Parietal lobe (tissue), 1 donor: Measurements from ENCODE around the gene GDF10. TPM values are rescaled to one million over a fixed set of nuclear protein-coding genes. Genes with fewer than 3 reads are reported as not detected.

Source experiments
- total RNA-seq: library from RNA; depleted of rRNA; stranded (reverse); fragments of >200 nt; gene quantifications from one replicate; pipeline ENCODE4 v1.2.3, GENCODE V29; 2014

Gene GDF10, protein sequence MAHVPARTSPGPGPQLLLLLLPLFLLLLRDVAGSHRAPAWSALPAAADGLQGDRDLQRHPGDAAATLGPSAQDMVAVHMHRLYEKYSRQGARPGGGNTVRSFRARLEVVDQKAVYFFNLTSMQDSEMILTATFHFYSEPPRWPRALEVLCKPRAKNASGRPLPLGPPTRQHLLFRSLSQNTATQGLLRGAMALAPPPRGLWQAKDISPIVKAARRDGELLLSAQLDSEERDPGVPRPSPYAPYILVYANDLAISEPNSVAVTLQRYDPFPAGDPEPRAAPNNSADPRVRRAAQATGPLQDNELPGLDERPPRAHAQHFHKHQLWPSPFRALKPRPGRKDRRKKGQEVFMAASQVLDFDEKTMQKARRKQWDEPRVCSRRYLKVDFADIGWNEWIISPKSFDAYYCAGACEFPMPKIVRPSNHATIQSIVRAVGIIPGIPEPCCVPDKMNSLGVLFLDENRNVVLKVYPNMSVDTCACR
- 6.3 TPM for total RNA-seq

DNA sequence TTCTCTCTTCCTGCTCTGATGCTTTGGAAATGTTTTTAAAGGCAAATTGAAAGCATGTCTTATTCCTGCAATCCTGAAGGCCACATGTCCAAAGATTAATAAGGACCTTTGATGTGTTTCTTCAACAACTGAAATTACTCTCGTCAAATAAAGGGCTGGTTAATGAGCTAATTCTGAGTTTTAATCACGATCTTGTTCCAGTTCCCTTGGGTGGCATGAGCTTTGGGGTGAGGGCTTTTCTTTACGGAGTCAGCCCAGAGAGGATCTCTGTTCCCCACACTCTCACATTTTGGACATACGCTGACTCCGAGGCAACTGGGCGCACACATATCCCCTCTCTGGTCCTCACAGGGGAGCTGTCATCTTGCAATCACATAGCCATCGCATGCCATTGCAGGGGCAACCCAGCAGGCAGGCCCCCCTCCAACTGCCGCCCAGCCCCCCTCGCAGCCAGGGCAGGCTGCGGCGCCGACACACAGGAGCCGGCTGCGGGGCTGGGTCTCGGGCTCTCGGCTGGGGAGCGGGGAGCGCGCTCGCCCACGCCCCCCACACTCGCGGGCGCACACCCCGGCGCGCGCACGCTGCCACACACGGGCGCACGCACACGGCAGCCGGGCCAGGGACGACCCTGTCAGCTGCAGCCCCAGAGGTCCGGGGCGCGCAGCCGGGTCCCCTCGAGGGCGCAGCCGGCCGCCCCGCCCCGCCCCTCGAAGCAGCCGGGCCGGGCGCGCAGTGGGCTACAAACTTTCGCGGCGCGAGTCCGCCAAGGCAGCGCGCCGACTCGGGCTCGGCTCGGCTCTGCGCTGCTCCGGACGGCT is at the start of gene GDF10:
Gene GDF10 (plus strand): TSS at position 587 of the 818 bp plus-strand sequence. CDS start 455 bp downstream, outside the sequence.

DNA sequence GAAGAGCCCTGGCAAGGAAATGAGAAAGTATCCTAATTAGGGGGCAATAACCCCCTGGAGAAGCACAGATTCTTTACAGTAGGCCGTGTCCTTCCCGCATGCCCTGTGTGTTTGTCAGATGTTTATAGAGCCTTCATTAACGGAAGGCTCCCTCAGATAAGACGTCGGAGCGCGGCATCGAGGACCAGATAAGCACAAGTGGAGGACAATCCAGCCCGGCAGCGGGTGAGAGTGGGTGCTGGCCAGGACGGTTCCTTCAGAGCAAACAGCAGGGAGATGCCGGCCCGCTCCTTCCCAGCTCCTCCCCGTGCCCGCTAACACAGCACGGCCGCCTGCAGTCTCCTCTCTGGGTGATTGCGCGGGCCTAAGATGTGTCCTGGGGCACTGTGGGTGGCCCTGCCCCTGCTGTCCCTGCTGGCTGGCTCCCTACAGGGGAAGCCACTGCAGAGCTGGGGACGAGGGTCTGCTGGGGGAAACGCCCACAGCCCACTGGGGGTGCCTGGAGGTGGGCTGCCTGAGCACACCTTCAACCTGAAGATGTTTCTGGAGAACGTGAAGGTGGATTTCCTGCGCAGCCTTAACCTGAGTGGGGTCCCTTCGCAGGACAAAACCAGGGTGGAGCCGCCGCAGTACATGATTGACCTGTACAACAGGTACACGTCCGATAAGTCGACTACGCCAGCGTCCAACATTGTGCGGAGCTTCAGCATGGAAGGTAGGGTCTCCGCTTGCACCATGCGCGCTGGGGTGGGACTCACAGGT is 22.5 kb downstream of the GDF10 start, which contains the start of gene GDF2:
Gene GDF2 (plus strand): TSS at position 155 of the 762 bp plus-strand sequence. CDS start 215 bp downstream, at position 370.

DNA sequence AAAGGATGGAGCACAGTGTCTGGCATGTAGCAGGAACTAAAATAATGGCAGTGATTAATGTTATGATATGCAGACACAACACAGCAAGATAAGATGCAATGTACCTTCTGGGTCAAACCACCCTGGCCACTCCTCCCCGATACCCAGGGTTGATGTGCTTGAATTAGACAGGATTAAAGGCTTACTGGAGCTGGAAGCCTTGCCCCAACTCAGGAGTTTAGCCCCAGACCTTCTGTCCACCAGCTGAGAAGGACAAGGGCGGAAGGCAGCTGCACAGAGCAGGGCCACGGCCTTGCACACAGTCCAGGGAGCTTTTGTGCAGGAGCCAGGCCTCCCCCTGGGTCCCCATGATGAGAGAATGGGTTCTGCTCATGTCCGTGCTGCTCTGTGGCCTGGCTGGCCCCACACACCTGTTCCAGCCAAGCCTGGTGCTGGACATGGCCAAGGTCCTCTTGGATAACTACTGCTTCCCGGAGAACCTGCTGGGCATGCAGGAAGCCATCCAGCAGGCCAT is 48.2 kb downstream of the GDF10 start, which contains the start of gene RBP3:
Gene RBP3 (plus strand): TSS at position 226 of the 514 bp plus-strand sequence. CDS start 122 bp downstream, at position 348.

Other genes starting within 250 kb of the GDF10 start
- not detected for gene GDF2, start 22.3 kb downstream of the GDF10 start, total RNA-seq
- not detected for gene RBP3, start 48.2 kb downstream of the GDF10 start, total RNA-seq
- gene ZNF488, start 84.1 kb downstream of the GDF10 start, total RNA-seq: 2.5 TPM
- not detected for gene ANXA8, start 183.9 kb downstream of the GDF10 start, total RNA-seq
- not detected for gene FAM25G, start 191.5 kb downstream of the GDF10 start, total RNA-seq
- 7.5 TPM for gene AGAP9, start 223.4 kb downstream of the GDF10 start, total RNA-seq